GM23338 (cell line): ENCODE data around the gene CRIP3. TPM values are rescaled to one million over a fixed set of nuclear protein-coding genes. Genes with fewer than 3 reads are reported as not detected.

ENCODE experiments used
- ATAC-seq: fragments of 200-7000 bp; cut with Tn5 transposase; 3 replicates; pipeline ENCODE4 v1.9.1; 2020
- DNase-seq: peaks from one replicate; pipeline ENCODE4 v3.0.0-alpha.2; 2015; ENCODE audit warnings: low spot score
- H2AFZ ChIP-seq: fragments of 200-600 bp; sonication (generic); 2 replicates; pipeline ENCODE4 v1.8.0; 2016; ENCODE audit warnings: antibody characterized with exemption, mild to moderate bottlenecking, moderate library complexity
- H3F3A ChIP-seq: fragments of 200-600 bp; sonication (generic); replicated peaks from 2 replicates; pipeline ENCODE4 v1.8.0; 2017; ENCODE audit warnings: antibody characterized with exemption, mixed run types, low read depth
- H3K27ac ChIP-seq: fragments of 200-600 bp; sonication (generic); 2 replicates; pipeline ENCODE4 v1.6.1; 2016; ENCODE audit warnings: low read depth
- H3K27me3 ChIP-seq: fragments of 200-600 bp; sonication (generic); 2 replicates; pipeline ENCODE4 v1.8.0; 2016; ENCODE audit warnings: mild to moderate bottlenecking, mixed run types, moderate library complexity; ENCODE audit not compliant: insufficient read depth
- H3K36me3 ChIP-seq: fragments of 200-600 bp; sonication (generic); 2 replicates; pipeline ENCODE4 v1.8.0; 2016; ENCODE audit warnings: mild to moderate bottlenecking; ENCODE audit not compliant: insufficient read depth
- H3K4me1 ChIP-seq: fragments of 200-600 bp; sonication (generic); 2 replicates; pipeline ENCODE4 v1.8.0; 2016; ENCODE audit warnings: mild to moderate bottlenecking, moderate library complexity; ENCODE audit not compliant: insufficient read depth
- H3K4me2 ChIP-seq: fragments of 200-600 bp; sonication (generic); 2 replicates; pipeline ENCODE4 v1.7.1; 2017; ENCODE audit warnings: mixed run types
- H3K4me3 ChIP-seq: fragments of 200-600 bp; sonication (generic); 2 replicates; pipeline ENCODE4 v1.6.1; 2016; ENCODE audit warnings: mixed run types
- H3K79me2 ChIP-seq: fragments of 200-600 bp; sonication (generic); replicated peaks from 2 replicates; pipeline ENCODE4 v1.8.0; 2017; ENCODE audit warnings: mild to moderate bottlenecking; ENCODE audit not compliant: insufficient read depth
- H3K9me2 ChIP-seq: fragments of 200-600 bp; sonication (generic); 2 replicates; pipeline ENCODE4 v1.8.0; 2017; ENCODE audit not compliant: insufficient read depth
- H4K20me1 ChIP-seq: fragments of 200-600 bp; sonication (generic); replicated peaks from 2 replicates; pipeline ENCODE4 v1.8.0; 2017; ENCODE audit warnings: mild to moderate bottlenecking; ENCODE audit not compliant: insufficient read depth
- H3K27ac Mint-ChIP-seq: 2 replicates; pipeline ENCODE4 v1.8.0; 2020; ENCODE audit warnings: inconsistent platforms, mild to moderate bottlenecking, moderate library complexity, mixed read lengths
- H3K27me3 Mint-ChIP-seq: 3 replicates; pipeline ENCODE4 v1.8.0; 2022; ENCODE audit warnings: low read depth, mild to moderate bottlenecking, moderate library complexity, mixed read lengths, inconsistent platforms; ENCODE audit not compliant: insufficient read depth, poor library complexity
- H3K36me3 Mint-ChIP-seq: 3 replicates; pipeline ENCODE4 v1.8.0; 2021; ENCODE audit warnings: low read depth, mild to moderate bottlenecking, inconsistent platforms, moderate library complexity, mixed read lengths
- H3K4me1 Mint-ChIP-seq: 3 replicates; pipeline ENCODE4 v1.8.0; 2020; ENCODE audit warnings: mild to moderate bottlenecking, inconsistent platforms, mixed read lengths
- H3K4me3 Mint-ChIP-seq: 3 replicates; pipeline ENCODE4 v1.8.0; 2021; ENCODE audit warnings: moderate library complexity, mild to moderate bottlenecking, inconsistent platforms, mixed read lengths
- H3K9me3 Mint-ChIP-seq: 3 replicates; pipeline ENCODE4 v1.8.0; 2020; ENCODE audit warnings: moderate library complexity, mild to moderate bottlenecking, inconsistent platforms, mixed read lengths
- CREB1 ChIP-seq: fragments of 250-450 bp; sonication (Bioruptor Pico); IDR thresholded peaks from 2 replicates; pipeline ENCODE4 v1.5.0; 2020; ENCODE audit warnings: low read depth, mild to moderate bottlenecking, moderate library complexity
- CTCF ChIP-seq, 2 experiments: fragments of 200-600 bp in 1 of 2; sonication (generic) in 1 of 2; conservative IDR thresholded peaks; 2 replicates each; pipeline versions ENCODE4 v1.5.1 to v1.6.1; 2016 to 2017; ENCODE audit warnings: antibody characterized with exemption in 2 of 2, low read depth in 2 of 2, mild to moderate bottlenecking in 2 of 2, moderate library complexity in 1 of 2
- EZH2 ChIP-seq: fragments of 200-600 bp; sonication (generic); IDR thresholded peaks from one replicate; pipeline ENCODE4 v1.8.0; 2017; ENCODE audit warnings: antibody characterized with exemption, mild to moderate bottlenecking, low read depth; ENCODE audit not compliant: unreplicated experiment
- NANOG ChIP-seq: IDR thresholded peaks from 2 replicates; pipeline ENCODE4 v1.6.1; 2016; ENCODE audit warnings: antibody characterized with exemption, borderline replicate concordance
- POLR2AphosphoS5 ChIP-seq: IDR thresholded peaks from 2 replicates; pipeline ENCODE4 v1.6.1; 2016; ENCODE audit warnings: antibody characterized with exemption, low read depth
- REST ChIP-seq: IDR thresholded peaks from one replicate; pipeline ENCODE4 v1.6.1; 2018; ENCODE audit warnings: antibody characterized with exemption; ENCODE audit not compliant: unreplicated experiment
- STAT1 ChIP-seq: IDR thresholded peaks from one replicate; pipeline ENCODE4 v1.6.1; 2016; ENCODE audit warnings: antibody characterized with exemption; ENCODE audit not compliant: unreplicated experiment
- ZNF114 ChIP-seq: fragments of 250-450 bp; sonication (Bioruptor Pico); IDR thresholded peaks from 2 replicates; pipeline ENCODE4 v1.5.0; 2020; ENCODE audit warnings: mild to moderate bottlenecking, moderate library complexity
- ZNF331 ChIP-seq: fragments of 250-450 bp; sonication (Bioruptor Pico); IDR thresholded peaks from 2 replicates; pipeline ENCODE4 v1.5.0; 2020; ENCODE audit warnings: low read depth, mild to moderate bottlenecking, moderate library complexity
- polyA plus RNA-seq: library from polyadenylated mRNA; unstranded; fragments of >200 nt; fragmentation: Nextera tagmentation; extraction: Ambion mirVana; gene quantifications from 2 replicates; pipeline ENCODE4 v1.2.1, GENCODE V29; 2016
- total RNA-seq: library from RNA; depleted of rRNA; stranded (reverse); fragments of >200 nt; shearing (Covaris generic); gene quantifications from 2 replicates; pipeline ENCODE4 v1.2.3, GENCODE V29; 2014
- TF ChIP-seq, protein P1 (sequence below): fragments of 250-450 bp; sonication (Bioruptor Pico); IDR thresholded peaks from 2 replicates; pipeline ENCODE4 v1.5.0; 2020; ENCODE audit warnings: mild to moderate bottlenecking, moderate library complexity
- TF ChIP-seq, protein P2 (sequence below): IDR thresholded peaks from 2 replicates; pipeline ENCODE4 v1.6.1; 2016; ENCODE audit warnings: antibody characterized with exemption

Gene CRIP3
- total and polyA plus RNA-seq, 2 experiments from 2014 or later = 22.0 to 36.0 TPM

- no peak for ATAC-seq
- Mint-ChIP-seq H3K27ac (no peak overlapping the region), H3K27me3 (peaks cover 19% of the 10 kb centered on the region), H3K36me3 (no peaks in the 10 kb centered on the region), H3K4me3 (no peak overlapping the region), H3K9me3 (no peaks in the 10 kb centered on the region; the same call in 2 of the 3 replicates), H3K4me1 (peaks cover 17% of the 10 kb centered on the region)
- Histone ChIP-seq H3K4me1 (peaks cover 8% of the 10 kb centered on the region), H3K79me2 (no peaks in the 10 kb centered on the region), H3F3A (no peaks in the 10 kb centered on the region), H3K4me3 (no peak overlapping the region), H3K4me2 (no peak overlapping the region), H3K9me2 (no peaks in the 10 kb centered on the region), H3K27ac (no peak overlapping the region), H2AFZ (no peak overlapping the region), H3K27me3 (peaks cover 2% of the 10 kb centered on the region; the same call in 1 of the 2 replicates), H3K36me3 (no peaks in the 10 kb centered on the region), H4K20me1 (no peaks in the 10 kb centered on the region)
- TF ChIP-seq, protein P1, sequence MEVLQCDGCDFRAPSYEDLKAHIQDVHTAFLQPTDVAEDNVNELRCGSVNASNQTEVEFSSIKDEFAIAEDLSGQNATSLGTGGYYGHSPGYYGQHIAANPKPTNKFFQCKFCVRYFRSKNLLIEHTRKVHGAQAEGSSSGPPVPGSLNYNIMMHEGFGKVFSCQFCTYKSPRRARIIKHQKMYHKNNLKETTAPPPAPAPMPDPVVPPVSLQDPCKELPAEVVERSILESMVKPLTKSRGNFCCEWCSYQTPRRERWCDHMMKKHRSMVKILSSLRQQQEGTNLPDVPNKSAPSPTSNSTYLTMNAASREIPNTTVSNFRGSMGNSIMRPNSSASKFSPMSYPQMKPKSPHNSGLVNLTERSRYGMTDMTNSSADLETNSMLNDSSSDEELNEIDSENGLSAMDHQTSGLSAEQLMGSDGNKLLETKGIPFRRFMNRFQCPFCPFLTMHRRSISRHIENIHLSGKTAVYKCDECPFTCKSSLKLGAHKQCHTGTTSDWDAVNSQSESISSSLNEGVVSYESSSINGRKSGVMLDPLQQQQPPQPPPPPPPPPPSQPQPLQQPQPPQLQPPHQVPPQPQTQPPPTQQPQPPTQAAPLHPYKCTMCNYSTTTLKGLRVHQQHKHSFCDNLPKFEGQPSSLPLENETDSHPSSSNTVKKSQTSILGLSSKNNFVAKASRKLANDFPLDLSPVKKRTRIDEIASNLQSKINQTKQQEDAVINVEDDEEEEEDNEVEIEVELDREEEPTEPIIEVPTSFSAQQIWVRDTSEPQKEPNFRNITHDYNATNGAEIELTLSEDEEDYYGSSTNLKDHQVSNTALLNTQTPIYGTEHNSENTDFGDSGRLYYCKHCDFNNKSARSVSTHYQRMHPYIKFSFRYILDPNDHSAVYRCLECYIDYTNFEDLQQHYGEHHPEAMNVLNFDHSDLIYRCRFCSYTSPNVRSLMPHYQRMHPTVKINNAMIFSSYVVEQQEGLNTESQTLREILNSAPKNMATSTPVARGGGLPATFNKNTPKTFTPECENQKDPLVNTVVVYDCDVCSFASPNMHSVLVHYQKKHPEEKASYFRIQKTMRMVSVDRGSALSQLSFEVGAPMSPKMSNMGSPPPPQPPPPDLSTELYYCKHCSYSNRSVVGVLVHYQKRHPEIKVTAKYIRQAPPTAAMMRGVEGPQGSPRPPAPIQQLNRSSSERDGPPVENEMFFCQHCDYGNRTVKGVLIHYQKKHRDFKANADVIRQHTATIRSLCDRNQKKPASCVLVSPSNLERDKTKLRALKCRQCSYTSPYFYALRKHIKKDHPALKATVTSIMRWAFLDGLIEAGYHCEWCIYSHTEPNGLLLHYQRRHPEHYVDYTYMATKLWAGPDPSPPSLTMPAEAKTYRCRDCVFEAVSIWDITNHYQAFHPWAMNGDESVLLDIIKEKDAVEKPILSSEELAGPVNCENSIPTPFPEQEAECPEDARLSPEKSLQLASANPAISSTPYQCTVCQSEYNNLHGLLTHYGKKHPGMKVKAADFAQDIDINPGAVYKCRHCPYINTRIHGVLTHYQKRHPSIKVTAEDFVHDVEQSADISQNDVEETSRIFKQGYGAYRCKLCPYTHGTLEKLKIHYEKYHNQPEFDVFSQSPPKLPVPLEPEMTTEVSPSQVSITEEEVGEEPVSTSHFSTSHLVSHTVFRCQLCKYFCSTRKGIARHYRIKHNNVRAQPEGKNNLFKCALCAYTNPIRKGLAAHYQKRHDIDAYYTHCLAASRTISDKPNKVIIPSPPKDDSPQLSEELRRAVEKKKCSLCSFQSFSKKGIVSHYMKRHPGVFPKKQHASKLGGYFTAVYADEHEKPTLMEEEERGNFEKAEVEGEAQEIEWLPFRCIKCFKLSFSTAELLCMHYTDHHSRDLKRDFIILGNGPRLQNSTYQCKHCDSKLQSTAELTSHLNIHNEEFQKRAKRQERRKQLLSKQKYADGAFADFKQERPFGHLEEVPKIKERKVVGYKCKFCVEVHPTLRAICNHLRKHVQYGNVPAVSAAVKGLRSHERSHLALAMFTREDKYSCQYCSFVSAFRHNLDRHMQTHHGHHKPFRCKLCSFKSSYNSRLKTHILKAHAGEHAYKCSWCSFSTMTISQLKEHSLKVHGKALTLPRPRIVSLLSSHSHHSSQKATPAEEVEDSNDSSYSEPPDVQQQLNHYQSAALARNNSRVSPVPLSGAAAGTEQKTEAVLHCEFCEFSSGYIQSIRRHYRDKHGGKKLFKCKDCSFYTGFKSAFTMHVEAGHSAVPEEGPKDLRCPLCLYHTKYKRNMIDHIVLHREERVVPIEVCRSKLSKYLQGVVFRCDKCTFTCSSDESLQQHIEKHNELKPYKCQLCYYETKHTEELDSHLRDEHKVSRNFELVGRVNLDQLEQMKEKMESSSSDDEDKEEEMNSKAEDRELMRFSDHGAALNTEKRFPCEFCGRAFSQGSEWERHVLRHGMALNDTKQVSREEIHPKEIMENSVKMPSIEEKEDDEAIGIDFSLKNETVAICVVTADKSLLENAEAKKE (CRISPR knock-in tag) = no peak
- TF ChIP-seq, protein P2, sequence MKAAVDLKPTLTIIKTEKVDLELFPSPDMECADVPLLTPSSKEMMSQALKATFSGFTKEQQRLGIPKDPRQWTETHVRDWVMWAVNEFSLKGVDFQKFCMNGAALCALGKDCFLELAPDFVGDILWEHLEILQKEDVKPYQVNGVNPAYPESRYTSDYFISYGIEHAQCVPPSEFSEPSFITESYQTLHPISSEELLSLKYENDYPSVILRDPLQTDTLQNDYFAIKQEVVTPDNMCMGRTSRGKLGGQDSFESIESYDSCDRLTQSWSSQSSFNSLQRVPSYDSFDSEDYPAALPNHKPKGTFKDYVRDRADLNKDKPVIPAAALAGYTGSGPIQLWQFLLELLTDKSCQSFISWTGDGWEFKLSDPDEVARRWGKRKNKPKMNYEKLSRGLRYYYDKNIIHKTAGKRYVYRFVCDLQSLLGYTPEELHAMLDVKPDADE = no peak
- TF ChIP-seq STAT1 = no peak
- TF ChIP-seq CTCF (conservative IDR thresholded peaks at IDR 0.05; ENCODE audit: low read depth in 2 of 2) = no peak
- TF ChIP-seq ZNF331 (CRISPR knock-in tag) = no peak
- no peak for TF ChIP-seq CREB1 (CRISPR knock-in tag)
- no peak for TF ChIP-seq ZNF114 (CRISPR knock-in tag)
- TF ChIP-seq POLR2AphosphoS5 = no peak
- no peak for TF ChIP-seq REST
- TF ChIP-seq EZH2 = no peak
- no peak for TF ChIP-seq NANOG
- DNase-seq = no peak
Observed at GRCh38 chr6:43262780-43263313, 45.8 kb downstream of the CRIP3 start.
